Suppressor macrophage treated with lipopolysaccharide for 1 hour (primary cell): Measurements from ENCODE around the gene USE1.
"Not testable (repeated sequence)": the region's sequence is repeated elsewhere in the genome, so short reads cannot be mapped to it uniquely, and the experiment has no call there.

Experiments used
- DNase-seq, 3 donors: peaks; one replicate each; pipeline ENCODE4 v3.0.0-alpha.2; 2020 to 2022

Gene USE1

GRCh38 chr19:17215127-17215971 is at the start of gene USE1:
Gene USE1 (plus strand): TSS chr19:17215357. CDS start chr19:17215406, 49 bp downstream.
- peak; percentile 92 to 94 (median 93) for DNase-seq

DNA sequence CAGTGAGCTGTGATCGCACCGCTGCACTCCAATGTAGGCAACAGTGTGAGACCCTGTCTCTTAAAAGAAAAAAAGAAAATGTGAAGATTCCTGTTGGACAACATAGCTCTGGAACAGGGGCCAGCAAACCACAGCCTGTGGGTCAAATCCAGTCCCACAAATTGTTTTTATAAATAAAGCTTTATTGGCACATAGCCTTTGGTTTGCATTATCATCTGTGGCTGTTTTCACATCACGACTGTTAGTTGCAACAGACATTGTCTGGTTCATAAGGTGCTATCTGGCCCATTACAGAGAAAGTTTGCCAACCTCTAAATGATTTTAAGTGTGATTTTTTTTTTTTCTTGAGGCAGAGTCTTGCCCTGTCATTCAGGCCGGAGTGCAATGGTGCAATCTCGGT is 49.4 kb upstream of the USE1 start:
- DNase-seq: no peak

- peak; percentile 79 to 88 (median 85) for DNase-seq
These were observed 44.4 kb upstream of the USE1 start for GRCh38 chr19:17170538-17171297.

GRCh38 chr19:17171874-17172273 is 43.3 kb upstream of the USE1 start:
- DNase-seq: no peak

GRCh38 chr19:17172624-17173345 is 42.4 kb upstream of the USE1 start:
- DNase-seq: no peak

GRCh38 chr19:17178291-17178690 is 36.9 kb upstream of the USE1 start:
- no peak for DNase-seq

GRCh38 chr19:17180997-17181702 is 34.0 kb upstream of the USE1 start:
- no peak for DNase-seq

DNA sequence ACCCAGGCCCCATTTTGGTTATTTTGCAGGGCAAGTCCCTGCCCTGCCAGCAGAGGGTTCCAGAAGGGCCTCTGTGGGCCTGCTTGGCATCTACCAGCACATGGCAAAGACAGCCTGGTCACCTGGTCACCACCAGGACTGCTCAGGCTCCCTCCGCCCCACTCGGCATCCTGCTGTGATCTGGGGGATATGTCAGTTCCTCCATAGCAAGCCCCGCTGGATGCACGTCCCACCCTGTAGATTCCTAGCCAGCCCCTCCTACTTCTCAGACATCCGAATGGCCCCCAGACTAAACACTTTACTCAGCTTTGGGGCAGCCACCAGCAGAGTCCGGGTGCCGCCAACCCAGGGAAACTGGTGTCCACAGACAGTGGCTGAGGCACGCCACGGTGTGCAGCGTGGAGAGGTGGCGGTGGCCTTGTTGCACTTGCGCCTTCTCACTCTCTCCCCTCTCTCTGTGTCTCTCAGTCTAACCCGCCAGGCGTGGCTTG is 31.8 kb upstream of the USE1 start:
- DNase-seq: peak in 1 of 3 donors; percentile 20

GRCh38 chr19:17183858-17184321 is 31.3 kb upstream of the USE1 start:
- peak; percentile 60 to 79 (median 68) for DNase-seq

GRCh38 chr19:17184371-17184841 is 30.8 kb upstream of the USE1 start:
- DNase-seq: peak; percentile 67 to 79 (median 73)

GRCh38 chr19:17185590-17185989 is 29.6 kb upstream of the USE1 start:
- DNase-seq: no peak

DNA sequence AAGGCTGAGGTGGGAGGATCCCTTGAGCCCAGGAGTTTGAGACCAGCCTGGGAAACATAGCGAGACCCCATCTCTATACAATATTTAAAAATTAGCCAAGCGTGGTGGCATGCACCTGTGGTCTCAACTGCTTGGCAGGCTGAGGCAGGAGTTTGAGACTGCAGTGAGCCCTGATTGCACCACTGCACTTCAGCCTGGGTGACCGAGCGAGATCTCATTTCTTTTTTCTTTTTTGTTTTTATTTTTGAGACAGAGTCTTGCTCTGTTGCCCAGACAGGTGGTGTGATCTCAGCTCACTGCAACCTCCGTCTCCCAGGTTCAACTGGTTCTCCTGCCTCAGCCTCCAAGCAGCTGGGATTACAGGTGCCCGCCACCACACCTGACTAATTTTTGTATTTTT is 23.4 kb upstream of the USE1 start:
- not testable (repeated sequence) for DNase-seq

GRCh38 chr19:17192751-17193150 is 22.4 kb upstream of the USE1 start:
- DNase-seq: no peak

GRCh38 chr19:17194608-17195007 is 20.5 kb upstream of the USE1 start:
- DNase-seq: no peak

DNA sequence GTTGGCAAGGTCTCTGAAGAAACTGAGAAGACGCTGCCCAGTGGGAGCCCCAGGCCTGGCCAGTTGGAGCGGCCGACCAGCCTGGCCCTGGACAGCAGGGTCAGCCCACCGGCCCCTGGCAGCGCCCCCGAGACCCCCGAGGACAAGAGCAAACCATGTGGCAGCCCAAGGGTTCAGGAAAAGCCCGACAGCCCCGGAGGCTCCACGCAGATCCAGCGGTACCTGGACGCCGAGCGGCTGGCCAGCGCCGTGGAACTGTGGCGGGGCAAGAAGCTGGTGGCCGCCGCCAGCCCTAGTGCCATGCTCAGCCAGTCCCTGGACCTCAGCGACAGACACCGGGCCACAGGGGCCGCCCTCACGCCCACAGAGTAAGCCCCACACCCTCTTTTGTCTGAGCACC is 20.1 kb upstream of the USE1 start:
- DNase-seq: no peak

GRCh38 chr19:17196610-17197009 is 18.5 kb upstream of the USE1 start:
- no peak for DNase-seq

- no peak for DNase-seq
These were observed 17.5 kb upstream of the USE1 start for GRCh38 chr19:17197666-17198065.

- DNase-seq: no peak
These were observed 14.6 kb upstream of the USE1 start for GRCh38 chr19:17200408-17201079.

GRCh38 chr19:17202249-17202648 is 12.9 kb upstream of the USE1 start:
- peak in 2 of 3 donors; percentile 34 to 47 for DNase-seq

GRCh38 chr19:17202713-17203112 is 12.4 kb upstream of the USE1 start:
- no peak for DNase-seq
